H1 (cell line): ENCODE measurements around the gene LRP5. TPM values are rescaled to one million over a fixed set of nuclear protein-coding genes. Genes with fewer than 3 reads are reported as not detected.

Experiments
- CTCF ChIA-PET: fragments of 300-600 bp; sonication (Branson Sonifier 250); formaldehyde crosslinking; loops from one replicate; lab custom pipeline; 2021; ENCODE audit not compliant: partially characterized antibody; lab: Charles Lee
- POLR2A ChIA-PET: fragments of 300-600 bp; sonication (Branson Sonifier 250); formaldehyde crosslinking; loops from one replicate; lab custom pipeline; 2021; ENCODE audit warnings: inconsistent platforms; ENCODE audit not compliant: partially characterized antibody; lab: Charles Lee
- DNase-seq, 2 experiments: peaks; one replicate each; pipeline versions ENCODE4 v3.0.0 to v3.0.0-alpha.2; 2010 to 2022; ENCODE audit warnings: low spot score in 2 of 2, low read depth in 1 of 2, mixed read lengths in 1 of 2
- FAIRE-seq: peaks from 2 replicates; lab custom pipeline; 2011; peaks lifted over from hg19 to GRCh38; lab: Jason Lieb, UNC
- H2AFZ ChIP-seq: 2 replicates; pipeline ENCODE4 v1.8.1; 2012; ENCODE audit warnings: low read length, inconsistent platforms
- H2AK5ac ChIP-seq: 2 replicates; pipeline ENCODE4 v1.6.1; 2013; ENCODE audit warnings: low read depth, low read length
- H2BK120ac ChIP-seq: replicated peaks from 2 replicates; pipeline ENCODE3; 2013; ENCODE audit warnings: low read depth, low read length, inconsistent platforms
- H2BK12ac ChIP-seq: 2 replicates; pipeline ENCODE4 v1.6.1; 2013; ENCODE audit warnings: low read depth, low read length
- H2BK15ac ChIP-seq: 2 replicates; pipeline ENCODE4 v1.6.1; 2013; ENCODE audit warnings: low read length
- H2BK20ac ChIP-seq: 2 replicates; pipeline ENCODE4 v1.6.1; 2013; ENCODE audit warnings: low read length
- H2BK5ac ChIP-seq: 2 replicates; pipeline ENCODE4 v1.6.1; 2013; ENCODE audit warnings: low read depth, low read length
- H3K14ac ChIP-seq: 2 replicates; pipeline ENCODE4 v1.6.1; 2013; ENCODE audit warnings: inconsistent platforms; ENCODE audit not compliant: insufficient read length
- H3K18ac ChIP-seq: 2 replicates; pipeline ENCODE4 v1.6.1; 2013; ENCODE audit warnings: low read length; ENCODE audit errors: extremely low read depth
- H3K23ac ChIP-seq: 2 replicates; pipeline ENCODE4 v1.6.1; 2013; ENCODE audit warnings: inconsistent platforms; ENCODE audit not compliant: insufficient read length
- H3K23me2 ChIP-seq: 2 replicates; pipeline ENCODE4 v1.6.1; 2013; ENCODE audit warnings: low read depth, low read length
- H3K27ac ChIP-seq: 2 replicates; pipeline ENCODE4 v1.6.1; 2011; ENCODE audit warnings: low read depth, low read length, inconsistent platforms
- H3K27me3 ChIP-seq, 4 experiments: replicated peaks in 1 of 4; 1 replicate in 1 of 4; 2 replicates in 3 of 4; pipeline versions ENCODE4 v1.6.1 to v1.8.1; 2011 to 2013; ENCODE audit warnings: low read length in 3 of 4, mild to moderate bottlenecking in 3 of 4, inconsistent platforms in 2 of 4, mixed read lengths in 2 of 4, moderate library complexity in 1 of 4; ENCODE audit not compliant: control insufficient read depth in 3 of 4, insufficient read depth in 3 of 4; ENCODE audit errors: extremely low read depth in 1 of 4
- H3K36me3 ChIP-seq, 4 experiments: 2 replicates each; pipeline versions ENCODE4 v1.6.1 to v1.8.1; 2011 to 2013; ENCODE audit warnings: mild to moderate bottlenecking in 4 of 4, low read length in 3 of 4, moderate library complexity in 2 of 4, control low read depth in 1 of 4, inconsistent platforms in 1 of 4; ENCODE audit not compliant: insufficient read depth in 4 of 4, control insufficient read depth in 2 of 4
- H3K4ac ChIP-seq: replicated peaks from 2 replicates; pipeline ENCODE3; 2013; ENCODE audit warnings: low read length, low read depth, mixed read lengths, inconsistent platforms; ENCODE audit not compliant: insufficient read length
- H3K4me1 ChIP-seq, 4 experiments: replicated peaks in 1 of 4; 1 replicate in 1 of 4; 2 replicates in 3 of 4; pipeline versions ENCODE4 v1.6.1 to v1.8.1; 2011 to 2013; ENCODE audit warnings: low read length in 3 of 4, inconsistent platforms in 2 of 4, mixed read lengths in 1 of 4; ENCODE audit not compliant: insufficient read depth in 4 of 4, control insufficient read depth in 3 of 4
- H3K4me2 ChIP-seq, 2 experiments: 2 replicates each; pipeline versions ENCODE4 v1.6.1 to v1.8.1; 2011 to 2013; ENCODE audit warnings: low read depth in 2 of 2, low read length in 2 of 2, control low read depth in 1 of 2, inconsistent platforms in 1 of 2, mild to moderate bottlenecking in 1 of 2; ENCODE audit not compliant: insufficient read depth in 1 of 2
- H3K4me3 ChIP-seq, 4 experiments: fragments of 200-600, 300-600 bp in 1 of 4; sonication (generic), shearing (Covaris generic), sonication (Bioruptor Twin) in 1 of 4; 2 replicates each; pipeline versions ENCODE4 v1.5.1 to v1.8.1; 2011 to 2016; ENCODE audit warnings: low read length in 4 of 4, low read depth in 3 of 4, control low read depth in 2 of 4, inconsistent platforms in 2 of 4, mild to moderate bottlenecking in 2 of 4, mixed read lengths in 1 of 4, moderate library complexity in 1 of 4; ENCODE audit not compliant: insufficient read depth in 2 of 4; ENCODE audit errors: extremely low read depth in 1 of 4
- H3K56ac ChIP-seq: replicated peaks from 2 replicates; pipeline ENCODE3; 2013; ENCODE audit warnings: low read depth, mild to moderate bottlenecking, mixed read lengths, low read length, inconsistent platforms; ENCODE audit not compliant: insufficient read length
- H3K79me1 ChIP-seq: 2 replicates; pipeline ENCODE4 v1.6.1; 2013; ENCODE audit warnings: low read depth, low read length, control low read depth
- H3K79me2 ChIP-seq, 2 experiments: 2 replicates each; pipeline versions ENCODE4 v1.6.1 to v1.8.1; 2012 to 2013; ENCODE audit warnings: low read length in 2 of 2, mild to moderate bottlenecking in 2 of 2, inconsistent platforms in 1 of 2; ENCODE audit not compliant: insufficient read depth in 2 of 2, control insufficient read depth in 1 of 2
- H3K9ac ChIP-seq, 4 experiments: replicated peaks in 1 of 4; 1 replicate in 1 of 4; 2 replicates in 3 of 4; pipeline versions ENCODE4 v1.6.1 to v1.8.1; 2011 to 2013; ENCODE audit warnings: low read depth in 3 of 4, low read length in 3 of 4, control low read depth in 2 of 4, mild to moderate bottlenecking in 2 of 4, moderate library complexity in 2 of 4, inconsistent platforms in 1 of 4; ENCODE audit errors: extremely low read depth in 1 of 4
- H3K9me3 ChIP-seq, 2 experiments: 2 replicates each; pipeline versions ENCODE4 v1.6.1 to v1.8.1; 2012 to 2013; ENCODE audit warnings: mild to moderate bottlenecking in 2 of 2, moderate library complexity in 2 of 2, control low read depth in 1 of 2, inconsistent platforms in 1 of 2, low read depth in 1 of 2, low read length in 1 of 2, mixed read lengths in 1 of 2; ENCODE audit not compliant: insufficient read depth in 2 of 2
- H4K20me1 ChIP-seq, 2 experiments: replicated peaks in 1 of 2; 2 replicates each; pipeline versions ENCODE3 to v1.8.1; 2011 to 2013; ENCODE audit warnings: inconsistent platforms in 2 of 2, low read length in 2 of 2, mild to moderate bottlenecking in 1 of 2; ENCODE audit not compliant: insufficient read depth in 2 of 2, control insufficient read depth in 1 of 2
- H4K5ac ChIP-seq: 2 replicates; pipeline ENCODE4 v1.6.1; 2013; ENCODE audit warnings: low read length, low read depth, mixed read lengths, inconsistent platforms; ENCODE audit not compliant: insufficient read length
- H4K8ac ChIP-seq: 2 replicates; pipeline ENCODE4 v1.8.0; 2013; ENCODE audit warnings: mild to moderate bottlenecking, moderate library complexity, low read length, inconsistent platforms; ENCODE audit not compliant: insufficient read depth; ENCODE audit errors: extremely low read depth
- H4K91ac ChIP-seq: replicated peaks from 2 replicates; pipeline ENCODE3; 2013; ENCODE audit warnings: low read length, mixed read lengths, inconsistent platforms; ENCODE audit not compliant: insufficient read length
- E2F6 ChIP-seq: IDR thresholded peaks from 2 replicates; pipeline ENCODE4 v1.6.1; 2012; ENCODE audit warnings: inconsistent platforms
- NRF1 ChIP-seq: IDR thresholded peaks from 2 replicates; pipeline ENCODE4 v1.6.1; 2011; ENCODE audit warnings: mild to moderate bottlenecking, low read depth, low read length, improper control_type of control experiment
- POLR2AphosphoS5 ChIP-seq: IDR thresholded peaks from 2 replicates; pipeline ENCODE4 v1.6.1; 2011; ENCODE audit warnings: low read depth, low read length
- RBBP5 ChIP-seq: IDR thresholded peaks from 2 replicates; pipeline ENCODE4 v1.7.1; 2012; ENCODE audit warnings: low read depth, mild to moderate bottlenecking, inconsistent platforms, low read length, moderate library complexity, borderline replicate concordance
- SIN3A ChIP-seq, 2 experiments: IDR thresholded peaks in 1 of 2; conservative IDR thresholded peaks in 1 of 2; 2 replicates each; pipeline ENCODE4 v1.6.1; 2011 to 2012; ENCODE audit warnings: low read length in 2 of 2, improper control_type of control experiment in 1 of 2, low read depth in 1 of 2, mild to moderate bottlenecking in 1 of 2
- SRF ChIP-seq: IDR thresholded peaks from 2 replicates; pipeline ENCODE4 v1.6.1; 2011; ENCODE audit warnings: mild to moderate bottlenecking, low read depth, low read length, moderate library complexity
- WGBS, 2 experiments: shearing (Covaris generic) in 1 of 2; methylation state at CpG; one replicate each; pipeline versions ENCODE4 v1.1.6 to v1.1.7; 2013 to 2015; ENCODE audit warnings: low lambda C conversion rate in 2 of 2, mixed read lengths in 2 of 2, inconsistent platforms in 1 of 2, low coverage in 1 of 2, missing lambda C conversion rate in 1 of 2; ENCODE audit not compliant: insufficient replicate concordance in 2 of 2, insufficient coverage in 1 of 2, insufficient read length in 1 of 2; ENCODE audit errors: extremely low coverage in 1 of 2, missing lambda C conversion rate in 1 of 2; 5-methylcytosine and 5-hydroxymethylcytosine counted together
- polyA plus RNA-seq, 7 experiments: library from polyadenylated mRNA; depleted of rRNA in 3 of 7; stranded (reverse) in 5 of 7; unstranded in 2 of 7; fragments of >200 nt in 5 of 7; fragments of 200-250 nt in 2 of 7; gene quantifications; 1 replicate in 5 of 7; 2 replicates in 1 of 7; 4 replicates in 1 of 7; pipeline versions ENCODE4 v1.2.1 to v1.2.3, GENCODE V29; 2011 to 2013; ENCODE audit warnings: missing spikeins in 2 of 7, mixed read lengths in 2 of 7
- total RNA-seq: library from RNA; stranded (reverse); fragmentation: NEBNext Ultra II Directional; extraction: Animal tissue kit (Norgen Biotek cat#: 25700); gene quantifications from 2 replicates; pipeline ENCODE4 v1.2.1, GENCODE V29; 2021

LRP5 gene
- total and polyA plus RNA-seq, 2 of the 8 experiments (the other 6 are each of a cell fraction or from before 2014, with no cell fraction given) = 19.0 to 38.9 TPM

GRCh38 chr11:68334923-68335322 is 22.5 kb downstream of the LRP5 start:
- TF ChIP-seq SRF (no peak), NRF1 (no peak), SIN3A (conservative IDR thresholded peaks at IDR 0.05 in 1 of 2, IDR thresholded peaks at IDR 0.05 in 1 of 2; ENCODE audit: low read depth in 1 of 2, low read length in 2 of 2) (no peak), POLR2AphosphoS5 (no peak), RBBP5 (no peak), E2F6 (no peak)
- Histone ChIP-seq H3K9ac (no peak overlapping the region), H2AFZ (no peak overlapping the region), H3K36me3 (no peaks in the 10 kb centered on the region), H3K56ac (no peak overlapping the region), H3K4me3 (no peak overlapping the region), H3K9me3 (no peaks in the 10 kb centered on the region), H4K20me1 (no peaks in the 10 kb centered on the region), H2AK5ac (no peak overlapping the region), H3K18ac (no peak overlapping the region), H3K4me1 (peaks cover 11 to 26% (median 19%) of the 10 kb centered on the region in 4 experiments), H3K79me1 (peaks cover 14% of the 10 kb centered on the region), H2BK12ac (no peak overlapping the region), H4K91ac (no peak overlapping the region), H3K79me2 (peaks cover 4 to 45% of the 10 kb centered on the region in 2 experiments; a peak in 3 of 4 replicates), H3K14ac (no peak overlapping the region), H4K8ac (no peak overlapping the region), H2BK20ac (no peak overlapping the region), H3K27me3 (no peaks in the 10 kb centered on the region), H4K5ac (no peak overlapping the region), H2BK15ac (no peak overlapping the region), H3K4me2 (no peak overlapping the region), H3K23ac (no peak overlapping the region), H2BK120ac (no peak overlapping the region), H3K27ac (no peak overlapping the region), H3K23me2 (no peaks in the 10 kb centered on the region), H3K4ac (no peak overlapping the region), H2BK5ac (no peak overlapping the region)
- ChIA-PET POLR2A (interaction anchor here (0.6 to 1.7 kb wide), 3 partner anchors 9 to 874 kb away, joined by 3 to 4 read pairs (median 4); no protein-coding TSS in a partner anchor), CTCF (interaction anchor here (1.2 to 4.7 kb wide), 2 partner anchors 10 to 49 kb away, joined by 3 to 26 read pairs; no protein-coding TSS in a partner anchor)
- 84% methylated on average over 3 of the region's 4 CpGs; no CpG with 5 or more reads in 1 of the 2 experiments for WGBS, 2 experiments
- FAIRE-seq (no peak), DNase-seq (no peak)
